ENCODE measurements around the gene MCAM. TPM values are rescaled to one million over a fixed set of nuclear protein-coding genes. Genes with fewer than 3 reads are reported as not detected.

MCAM gene
- total and polyA plus RNA-seq, 2 experiments from 2014 or later, result 8.6 to 40.4 TPM

GRCh38 chr11:119343726-119344125 is 26.8 kb upstream of the MCAM start:
- H2AFZ ChIP-seq, result no peak overlapping the region
- H3K36me3 ChIP-seq (ENCODE audit: low read depth), result no peaks in the 10 kb centered on the region
- no peaks in the 10 kb centered on the region for H4K20me1 ChIP-seq (ENCODE audit: insufficient read depth)
- peaks cover 9% of the 10 kb centered on the region; the same call in 1 of the 2 replicates for H3F3A ChIP-seq (ENCODE audit: insufficient read depth)
- 88 to 90% methylated on average over 7 of the region's 7 CpGs for WGBS, 2 experiments (ENCODE audit: low coverage in 1 of 2, low lambda C conversion rate in 2 of 2, missing lambda C conversion rate in 2 of 2)
- H3K79me2 ChIP-seq (ENCODE audit: insufficient read depth), result no peaks in the 10 kb centered on the region
- H3K4me1 ChIP-seq (ENCODE audit: insufficient read depth), result peaks cover 13% of the 10 kb centered on the region
- H3K27ac ChIP-seq, result no peak overlapping the region
- H3K9ac ChIP-seq, result no peak overlapping the region
- no peaks in the 10 kb centered on the region for H3K27me3 ChIP-seq (replicated peaks; ENCODE audit: insufficient read depth)
- no peak overlapping the region for H3K4me3 ChIP-seq
- H3K4me2 ChIP-seq (ENCODE audit: unreplicated experiment), result no peak overlapping the region
- in situ Hi-C loops (cut with MboI), result no loop called here
- no peak for TF ChIP-seq EZH2 (IDR thresholded peaks at IDR 0.05; ENCODE audit: insufficient read depth, poor library complexity, severe bottlenecking)
- TF ChIP-seq EZH2phosphoT487 (IDR thresholded peaks at IDR 0.05; ENCODE audit: insufficient read depth, low read depth), result no peak
- no peaks in the 10 kb centered on the region for H3K9me2 ChIP-seq (ENCODE audit: insufficient read depth)
- no peak for DNase-seq
- no peaks in the 10 kb centered on the region for H3K9me3 ChIP-seq (ENCODE audit: low read depth)

GRCh38 chr11:119342362-119343130 is 25.6 kb upstream of the MCAM start:
- Histone ChIP-seq H3K27ac (no peak overlapping the region), H3K4me3 (no peak overlapping the region), H2AFZ (no peak overlapping the region), H3K79me2 (ENCODE audit: insufficient read depth) (no peaks in the 10 kb centered on the region; the same call in 1 of the 2 replicates), H4K20me1 (ENCODE audit: insufficient read depth) (no peaks in the 10 kb centered on the region), H3K4me1 (ENCODE audit: insufficient read depth) (peaks cover 22% of the 10 kb centered on the region), H3K36me3 (ENCODE audit: low read depth) (no peaks in the 10 kb centered on the region), H3K27me3 (replicated peaks; ENCODE audit: insufficient read depth) (no peaks in the 10 kb centered on the region), H3K4me2 (ENCODE audit: unreplicated experiment) (no peak overlapping the region), H3K9ac (no peak overlapping the region), H3K9me3 (ENCODE audit: low read depth) (no peaks in the 10 kb centered on the region), H3F3A (ENCODE audit: insufficient read depth) (peaks cover 11% of the 10 kb centered on the region; the same call in 1 of the 2 replicates), H3K9me2 (ENCODE audit: insufficient read depth) (no peaks in the 10 kb centered on the region)
- no peak for TF ChIP-seq EZH2 (IDR thresholded peaks at IDR 0.05; ENCODE audit: insufficient read depth, poor library complexity, severe bottlenecking)
- no peak for TF ChIP-seq EZH2phosphoT487 (IDR thresholded peaks at IDR 0.05; ENCODE audit: insufficient read depth, low read depth)
- no peak for DNase-seq
- in situ Hi-C loops (cut with MboI), result no loop called here
- 76 to 80% methylated on average over 10 of the region's 10 CpGs for WGBS, 2 experiments (ENCODE audit: low coverage in 1 of 2, low lambda C conversion rate in 2 of 2, missing lambda C conversion rate in 2 of 2)

- H3K36me3 ChIP-seq (ENCODE audit: low read depth), result no peaks in the 10 kb centered on the region
- H3F3A ChIP-seq (ENCODE audit: insufficient read depth), result peaks cover 10% of the 10 kb centered on the region; the same call in 1 of the 2 replicates
- no peak for TF ChIP-seq EZH2 (IDR thresholded peaks at IDR 0.05; ENCODE audit: insufficient read depth, poor library complexity, severe bottlenecking)
- TF ChIP-seq EZH2phosphoT487 (IDR thresholded peaks at IDR 0.05; ENCODE audit: insufficient read depth, low read depth), result no peak
- in situ Hi-C loops (cut with MboI), result no loop called here
- H3K9me3 ChIP-seq (ENCODE audit: low read depth), result no peaks in the 10 kb centered on the region
- H3K4me2 ChIP-seq (ENCODE audit: unreplicated experiment), result no peak overlapping the region
- WGBS, 2 experiments (ENCODE audit: low coverage in 1 of 2, low lambda C conversion rate in 2 of 2, missing lambda C conversion rate in 2 of 2), result 94 to 98% methylated on average over 7 of the region's 7 CpGs
- H3K4me1 ChIP-seq (ENCODE audit: insufficient read depth), result peaks cover 22% of the 10 kb centered on the region
- peaks cover 2% of the 10 kb centered on the region; the same call in 1 of the 2 replicates for H3K79me2 ChIP-seq (ENCODE audit: insufficient read depth)
- no peak overlapping the region for H3K9ac ChIP-seq
- no peak overlapping the region for H3K27ac ChIP-seq
- no peaks in the 10 kb centered on the region for H3K27me3 ChIP-seq (replicated peaks; ENCODE audit: insufficient read depth)
- no peak overlapping the region for H3K4me3 ChIP-seq
- no peaks in the 10 kb centered on the region for H3K9me2 ChIP-seq (ENCODE audit: insufficient read depth)
- no peak overlapping the region for H2AFZ ChIP-seq
- H4K20me1 ChIP-seq (ENCODE audit: insufficient read depth), result no peaks in the 10 kb centered on the region
- DNase-seq, result no peak
Measured at GRCh38 chr11:119342023-119342300, 25.0 kb upstream of the MCAM start.

- H3K4me2 ChIP-seq (ENCODE audit: unreplicated experiment), result peak overlapping the region; percentile 82
- no peaks in the 10 kb centered on the region for H3K27me3 ChIP-seq (replicated peaks; ENCODE audit: insufficient read depth)
- H3K9me3 ChIP-seq (ENCODE audit: low read depth), result no peaks in the 10 kb centered on the region
- H4K20me1 ChIP-seq (ENCODE audit: insufficient read depth), result no peaks in the 10 kb centered on the region
- in situ Hi-C loops (cut with MboI), result no loop called here
- WGBS, 2 experiments (ENCODE audit: low coverage in 1 of 2, low lambda C conversion rate in 2 of 2, missing lambda C conversion rate in 2 of 2), result 89 to 90% methylated on average over 14 to 16 of the region's 16 CpGs
- peaks cover 8% of the 10 kb centered on the region for H3K79me2 ChIP-seq (ENCODE audit: insufficient read depth)
- H3K4me1 ChIP-seq (ENCODE audit: insufficient read depth), result peaks cover 19% of the 10 kb centered on the region; the same call in 1 of the 2 replicates
- H3F3A ChIP-seq (ENCODE audit: insufficient read depth), result peaks cover 9% of the 10 kb centered on the region; the same call in 1 of the 2 replicates
- H3K9ac ChIP-seq, result peak overlapping the region; percentile 75; the same call in 1 of the 2 replicates
- DNase-seq, result no peak
- no peak for TF ChIP-seq EZH2 (IDR thresholded peaks at IDR 0.05; ENCODE audit: insufficient read depth, poor library complexity, severe bottlenecking)
- no peak for TF ChIP-seq EZH2phosphoT487 (IDR thresholded peaks at IDR 0.05; ENCODE audit: insufficient read depth, low read depth)
- 0 out of 2 replicates have a peak overlapping the region, but pooled peaks have one; percentile 75 for H3K4me3 ChIP-seq
- no peak overlapping the region for H2AFZ ChIP-seq
- H3K36me3 ChIP-seq (ENCODE audit: low read depth), result no peaks in the 10 kb centered on the region
- H3K9me2 ChIP-seq (ENCODE audit: insufficient read depth), result no peaks in the 10 kb centered on the region
- H3K27ac ChIP-seq, result no peak overlapping the region
Measured at GRCh38 chr11:119341222-119342022, 24.5 kb upstream of the MCAM start.
